Motor neuron (in vitro differentiated cells): ENCODE results near the gene FBXO34. TPM values are rescaled to one million over a fixed set of nuclear protein-coding genes. Genes with fewer than 3 reads are reported as not detected.

ENCODE experiments used
- ATAC-seq, 8 experiments: fragments of 200-7000 bp; cut with Tn5 transposase; replicated peaks in 6 of 8; 2 replicates each; pipeline ENCODE4 v1.8.0; 2021; ENCODE audit warnings: mild to moderate bottlenecking in 8 of 8, moderate library complexity in 8 of 8
- H3K27ac ChIP-seq, 2 donors: fragments of 250-450 bp; sonication (Bioruptor Pico); 2 replicates each; pipeline ENCODE4 v1.9.0; 2021; ENCODE audit warnings: antibody characterized with exemption in 2 of 2, mild to moderate bottlenecking in 2 of 2, moderate library complexity in 1 of 2
- H3K4me1 ChIP-seq, 2 donors: fragments of 250-450 bp; sonication (Bioruptor Pico); replicated peaks in 1 of 2; 2 replicates each; pipeline ENCODE4 v1.6.1; 2021; ENCODE audit warnings: antibody characterized with exemption in 2 of 2, mild to moderate bottlenecking in 2 of 2, moderate library complexity in 1 of 2
- H3K4me3 ChIP-seq, 5 donors: fragments of 250-450 bp; sonication (Bioruptor Pico); 2 replicates each; pipeline ENCODE4 v1.9.0; 2021; ENCODE audit warnings: antibody characterized with exemption in 5 of 5, mild to moderate bottlenecking in 5 of 5, moderate library complexity in 4 of 5
- WGBS, 10 experiments: fragments of 450-650 bp; shearing (Covaris generic); methylation state at CpG; one replicate each; pipeline ENCODE4 v1.0.0; 2022; 5-methylcytosine and 5-hydroxymethylcytosine counted together
- in situ Hi-C, 9 experiments: fragments of 400-800 bp; cut with MboI; loops; one replicate each; pipeline ENCODE4 v1.15.0; 2021; ENCODE audit warnings: low sequenced_read_pairs in 9 of 9, low pct_unique_long_range_greater_than_20kb in 2 of 9; ENCODE audit not compliant: unreplicated experiment in 9 of 9
- total RNA-seq, 8 experiments: library from RNA; unstranded; fragments of 300-600 nt; gene quantifications; 2 replicates each; pipeline versions ENCODE4 v1.2.3 to v1.2.4, GENCODE V29; 2022

The FBXO34 gene
- total RNA-seq, 8 experiments from 2014 or later = 14.1 to 31.9 (median 20.6) TPM

- in situ Hi-C loops = no loop called here
- WGBS, 10 experiments = 70 to 100% (median 100%) methylated on average over 1 to 6 of the region's 6 CpGs
- Histone ChIP-seq H3K27ac (no peak overlapping the region), H3K4me1 (peaks cover 0 to 1% of the 10 kb centered on the region in 2 donors), H3K4me3 (no peak overlapping the region)
- ATAC-seq = no peak
These were observed 6.9 kb downstream of the FBXO34 start for GRCh38 chr14:55277972-55278740.

- no peak overlapping the region for H3K27ac ChIP-seq
- 88 to 100% (median 100%) methylated on average over 1 of the region's 1 CpG; no CpG with 5 or more reads in 3 of the 10 experiments for WGBS, 10 experiments
- H3K4me3 ChIP-seq = no peak overlapping the region
- no peaks in the 10 kb centered on the region for H3K4me1 ChIP-seq
- ATAC-seq = no peak
- in situ Hi-C loops = no loop called here
These were observed 8.2 kb downstream of the FBXO34 start for GRCh38 chr14:55279384-55279783.

- ATAC-seq = no peak
- no peak overlapping the region for H3K27ac ChIP-seq
- no peaks in the 10 kb centered on the region for H3K4me1 ChIP-seq
- in situ Hi-C loops = no loop called here
- H3K4me3 ChIP-seq = no peak overlapping the region
- 64 to 98% (median 86%) methylated on average over 2 to 6 of the region's 6 CpGs for WGBS, 10 experiments
These were observed 10.2 kb downstream of the FBXO34 start for GRCh38 chr14:55281316-55281839.

GRCh38 chr14:55285048-55285652 lies 13.9 kb downstream of the FBXO34 start:
- Histone ChIP-seq H3K4me3 (no peak overlapping the region), H3K27ac (no peak overlapping the region), H3K4me1 (no peaks in the 10 kb centered on the region)
- in situ Hi-C loops = no loop called here
- no peak for ATAC-seq
- 84 to 100% (median 95%) methylated on average over 3 to 12 of the region's 13 CpGs; no CpG with 5 or more reads in 1 of the 10 experiments for WGBS, 10 experiments

- Histone ChIP-seq H3K27ac (no peak overlapping the region), H3K4me1 (no peaks in the 10 kb centered on the region), H3K4me3 (no peak overlapping the region)
- WGBS, 10 experiments = 71 to 100% (median 92%) methylated on average over 2 to 6 of the region's 6 CpGs
- no peak for ATAC-seq
- in situ Hi-C loops = no loop called here
These were observed 17.2 kb downstream of the FBXO34 start for GRCh38 chr14:55288439-55288838.

- Histone ChIP-seq H3K4me1 (no peaks in the 10 kb centered on the region), H3K4me3 (no peak overlapping the region), H3K27ac (no peak overlapping the region)
- WGBS, 10 experiments = 86 to 100% (median 97%) methylated on average over 1 to 3 of the region's 3 CpGs; no CpG with 5 or more reads in 2 of the 10 experiments
- no peak for ATAC-seq
- in situ Hi-C loops = no loop called here
These were observed 20.4 kb downstream of the FBXO34 start for GRCh38 chr14:55291480-55292081.

GRCh38 chr14:55294603-55295002 lies 23.4 kb downstream of the FBXO34 start:
- Histone ChIP-seq H3K4me3 (no peak overlapping the region), H3K27ac (no peak overlapping the region), H3K4me1 (no peaks in the 10 kb centered on the region)
- 93 to 100% (median 98%) methylated on average over 2 to 3 of the region's 3 CpGs; no CpG with 5 or more reads in 1 of the 10 experiments for WGBS, 10 experiments
- ATAC-seq = no peak
- in situ Hi-C loops = no loop called here

- 62 to 100% (median 93%) methylated on average over 2 to 6 of the region's 6 CpGs for WGBS, 10 experiments
- ATAC-seq = no peak
- no peak overlapping the region for H3K4me3 ChIP-seq
- H3K27ac ChIP-seq = no peak overlapping the region
- in situ Hi-C loops = no loop called here
- H3K4me1 ChIP-seq = peaks cover 3 to 7% of the 10 kb centered on the region in 2 donors
These were observed 26.6 kb downstream of the FBXO34 start for GRCh38 chr14:55297611-55298499.

- Histone ChIP-seq H3K4me3 (no peak overlapping the region), H3K27ac (no peak overlapping the region), H3K4me1 (peaks cover 7 to 13% of the 10 kb centered on the region in 2 donors)
- no peak for ATAC-seq
- 95 to 100% (median 99%) methylated on average over 1 to 12 of the region's 22 CpGs; no CpG with 5 or more reads in 4 of the 10 experiments for WGBS, 10 experiments
- in situ Hi-C loops = no loop called here
These were observed 27.2 kb downstream of the FBXO34 start for GRCh38 chr14:55298500-55298822.

- in situ Hi-C loops = no loop called here
These were observed 30.4 kb downstream of the FBXO34 start for GRCh38 chr14:55301437-55302121.

GRCh38 chr14:55302367-55303124 lies 31.3 kb downstream of the FBXO34 start:
- Histone ChIP-seq H3K4me3 (no peak overlapping the region), H3K27ac (no peak overlapping the region), H3K4me1 (peaks cover 10 to 20% of the 10 kb centered on the region in 2 donors)
- ATAC-seq = peak in 2 of 8 experiments; percentile 25 to 39
- WGBS, 10 experiments = 80 to 100% (median 89%) methylated on average over 1 to 5 of the region's 5 CpGs; no CpG with 5 or more reads in 1 of the 10 experiments
- in situ Hi-C loops = no loop called here

More at GRCh38 chr14:55301437-55302121, 30.4 kb downstream of the FBXO34 start:
- Histone ChIP-seq H3K4me1 (peaks cover 10 to 16% of the 10 kb centered on the region in 2 donors), H3K4me3 (no peak overlapping the region), H3K27ac (no peak overlapping the region)
- 38 to 100% (median 63%) methylated on average over 1 of the region's 1 CpG; no CpG with 5 or more reads in 2 of the 10 experiments for WGBS, 10 experiments
- peak in 6 of 8 experiments; percentile 30 to 75 (median 52) for ATAC-seq

GRCh38 chr14:55303125-55303499 lies 31.9 kb downstream of the FBXO34 start:
- H3K27ac ChIP-seq = no peak overlapping the region
- peak in 2 of 8 experiments; percentile 35 to 53 for ATAC-seq
- in situ Hi-C loops = no loop called here

More at GRCh38 chr14:55303125-55303499, 31.9 kb downstream of the FBXO34 start:
- H3K4me1 ChIP-seq = peaks cover 10 to 20% of the 10 kb centered on the region in 2 donors
- no peak overlapping the region for H3K4me3 ChIP-seq
